LNCaP clone FGC (cell line): ENCODE measurements around the gene PSMB3.

Source experiments
- DNase-seq: peaks from one replicate; pipeline ENCODE4 v3.0.0-alpha.2; 2011; ENCODE audit warnings: low read depth
- H3K4me3 ChIP-seq: 2 replicates; pipeline ENCODE4 v1.5.1; 2011; ENCODE audit warnings: mild to moderate bottlenecking, low read depth, low read length, control low read depth
- TF ChIP-seq, protein P1 (sequence below): IDR thresholded peaks from 2 replicates; pipeline ENCODE4 v1.5.1; 2012; ENCODE audit warnings: mild to moderate bottlenecking; ENCODE audit not compliant: control insufficient read depth, insufficient read depth; ENCODE audit errors: extremely low read depth

PSMB3 gene

DNA sequence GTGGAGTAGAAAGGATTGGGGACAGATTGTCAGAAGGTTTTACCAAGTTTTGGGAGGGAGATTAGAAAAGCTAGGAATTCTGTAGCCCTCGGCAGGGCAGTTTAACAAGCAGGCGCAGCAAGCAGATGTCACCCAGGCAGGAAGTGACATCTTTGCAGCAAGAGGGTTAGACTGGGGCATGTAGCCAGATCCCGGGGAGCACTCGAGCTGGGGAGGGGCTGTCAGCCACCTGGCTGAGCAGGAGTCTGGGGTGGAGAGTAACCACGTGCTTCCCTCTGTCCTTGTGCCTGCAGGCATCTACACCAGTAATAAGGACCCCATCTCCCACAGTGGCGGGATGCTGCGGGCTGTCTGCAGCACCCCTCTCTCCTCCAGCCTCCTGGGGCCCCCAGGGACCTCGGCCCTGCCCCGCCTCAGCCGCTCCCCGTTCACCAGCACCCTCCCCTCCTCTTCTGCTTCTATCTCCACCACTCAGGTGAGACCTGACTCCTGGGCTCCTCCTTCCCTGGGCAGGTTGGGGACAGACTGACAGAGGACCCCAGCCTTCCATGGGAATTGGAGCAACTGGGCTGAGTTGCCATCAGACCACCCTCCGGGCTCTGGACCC lies 35.3 kb upstream of the PSMB3 start:
- H3K4me3 ChIP-seq: no peak overlapping the region
- TF ChIP-seq, protein P1, sequence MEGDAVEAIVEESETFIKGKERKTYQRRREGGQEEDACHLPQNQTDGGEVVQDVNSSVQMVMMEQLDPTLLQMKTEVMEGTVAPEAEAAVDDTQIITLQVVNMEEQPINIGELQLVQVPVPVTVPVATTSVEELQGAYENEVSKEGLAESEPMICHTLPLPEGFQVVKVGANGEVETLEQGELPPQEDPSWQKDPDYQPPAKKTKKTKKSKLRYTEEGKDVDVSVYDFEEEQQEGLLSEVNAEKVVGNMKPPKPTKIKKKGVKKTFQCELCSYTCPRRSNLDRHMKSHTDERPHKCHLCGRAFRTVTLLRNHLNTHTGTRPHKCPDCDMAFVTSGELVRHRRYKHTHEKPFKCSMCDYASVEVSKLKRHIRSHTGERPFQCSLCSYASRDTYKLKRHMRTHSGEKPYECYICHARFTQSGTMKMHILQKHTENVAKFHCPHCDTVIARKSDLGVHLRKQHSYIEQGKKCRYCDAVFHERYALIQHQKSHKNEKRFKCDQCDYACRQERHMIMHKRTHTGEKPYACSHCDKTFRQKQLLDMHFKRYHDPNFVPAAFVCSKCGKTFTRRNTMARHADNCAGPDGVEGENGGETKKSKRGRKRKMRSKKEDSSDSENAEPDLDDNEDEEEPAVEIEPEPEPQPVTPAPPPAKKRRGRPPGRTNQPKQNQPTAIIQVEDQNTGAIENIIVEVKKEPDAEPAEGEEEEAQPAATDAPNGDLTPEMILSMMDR: no peak
- DNase-seq: no peak

DNA sequence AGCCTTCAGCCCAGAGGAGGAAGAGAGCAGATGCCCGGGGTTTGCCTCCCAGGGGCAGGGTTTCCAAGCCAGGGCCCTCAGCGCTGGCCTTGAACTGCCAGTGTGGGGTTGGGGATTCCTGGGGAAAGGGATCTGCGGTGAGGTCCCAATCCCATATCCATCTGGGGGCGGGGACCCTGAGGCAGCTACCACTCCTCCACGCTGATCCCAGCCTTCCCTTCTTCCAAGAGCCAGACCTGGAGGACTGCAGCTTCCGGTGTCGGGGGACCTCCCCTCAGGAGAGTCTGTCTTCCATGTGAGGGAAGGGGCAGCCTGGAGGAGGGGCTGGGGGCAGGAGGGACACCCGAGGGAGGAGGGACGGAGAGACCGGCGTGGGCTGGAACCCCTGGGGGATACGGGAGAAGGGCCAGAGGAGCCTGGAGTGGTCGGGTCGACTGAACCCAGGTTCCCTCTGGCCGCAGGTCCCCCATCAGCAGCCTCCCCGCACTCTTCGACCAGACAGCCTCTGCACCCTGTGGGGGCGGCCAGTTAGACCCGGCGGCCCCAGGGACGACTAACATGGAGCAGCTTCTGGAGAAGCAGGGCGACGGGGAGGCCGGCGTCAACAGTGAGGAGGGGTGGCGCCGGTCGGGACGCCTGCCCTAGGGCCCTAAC lies 33.1 kb upstream of the PSMB3 start:
- DNase-seq: no peak
- TF ChIP-seq, protein P1: no peak
- H3K4me3 ChIP-seq: no peak overlapping the region

DNA sequence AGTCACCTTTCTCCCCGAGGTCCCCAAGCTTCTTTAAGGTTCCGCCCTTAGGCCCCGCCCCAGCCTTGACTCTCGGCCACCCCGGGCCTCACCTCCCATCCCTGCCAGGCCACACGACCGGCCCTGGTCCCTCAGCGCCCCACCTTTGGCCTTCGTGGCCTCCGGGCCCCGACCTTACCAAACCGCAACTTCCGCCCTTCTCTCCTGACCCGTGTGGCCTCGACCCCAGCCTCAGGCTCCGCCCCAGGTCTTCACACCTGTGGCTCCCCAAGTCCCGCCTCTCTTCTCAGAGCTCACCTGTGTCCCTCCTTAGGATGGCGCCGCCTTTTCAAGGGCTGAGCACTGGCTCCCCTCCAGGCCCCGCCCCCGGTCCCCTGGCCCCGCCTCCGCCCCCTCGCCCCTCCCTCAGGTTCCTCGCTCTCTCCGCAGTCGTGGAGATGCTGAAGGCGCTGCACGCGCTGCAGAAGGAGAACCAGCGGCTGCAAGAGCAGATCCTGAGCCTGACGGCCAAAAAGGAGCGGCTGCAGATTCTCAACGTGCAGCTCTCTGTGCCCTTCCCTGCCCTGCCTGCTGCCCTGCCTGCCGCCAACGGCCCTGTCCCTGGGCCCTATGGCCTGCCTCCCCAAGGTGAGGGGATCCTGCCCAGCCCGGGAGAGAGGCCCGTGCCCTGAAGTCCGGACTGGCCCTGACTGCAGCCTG lies 32.4 kb upstream of the PSMB3 start:
- DNase-seq: no peak
- H3K4me3 ChIP-seq: no peak overlapping the region

DNA sequence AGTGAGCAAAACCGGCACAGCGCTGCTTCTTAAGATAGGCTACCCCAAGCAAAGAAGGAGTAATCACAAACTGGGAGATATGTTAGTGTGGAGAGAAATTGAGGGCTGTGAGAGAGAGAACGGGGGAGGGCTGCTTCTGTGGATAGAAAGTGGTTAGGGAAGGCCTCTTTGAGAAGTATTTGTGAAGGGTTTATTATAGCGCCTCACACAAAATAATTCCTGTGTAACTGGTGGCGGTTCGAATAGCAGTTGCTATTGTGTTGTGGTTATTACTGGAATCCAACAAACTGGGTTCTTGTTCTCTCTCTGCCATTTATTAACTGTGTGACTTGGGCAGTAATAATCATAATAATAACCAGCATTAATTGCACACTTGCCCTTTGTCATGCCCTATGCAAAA lies 31.6 kb upstream of the PSMB3 start:
- TF ChIP-seq, protein P1: no peak
- no peak overlapping the region for H3K4me3 ChIP-seq
- DNase-seq: no peak

More for the DNA sequence above, 32.4 kb upstream of the PSMB3 start:
- TF ChIP-seq, protein P1: no peak

DNA sequence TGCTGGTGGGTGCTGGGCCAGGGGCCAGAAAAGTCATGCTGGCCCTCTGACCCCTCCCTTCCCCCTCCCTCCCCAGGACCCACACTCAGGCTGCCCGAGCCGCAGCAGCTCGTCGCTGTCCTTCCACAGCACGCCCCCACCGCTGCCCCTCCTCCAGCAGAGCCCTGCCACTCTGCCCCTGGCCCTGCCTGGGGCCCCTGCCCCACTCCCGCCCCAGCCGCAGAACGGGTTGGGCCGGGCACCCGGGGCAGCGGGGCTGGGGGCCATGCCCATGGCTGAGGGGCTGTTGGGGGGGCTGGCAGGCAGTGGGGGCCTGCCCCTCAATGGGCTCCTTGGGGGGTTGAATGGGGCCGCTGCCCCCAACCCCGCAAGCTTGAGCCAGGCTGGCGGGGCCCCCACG lies 30.7 kb upstream of the PSMB3 start:
- H3K4me3 ChIP-seq: no peak overlapping the region
- DNase-seq: no peak
- TF ChIP-seq, protein P1: no peak

DNA sequence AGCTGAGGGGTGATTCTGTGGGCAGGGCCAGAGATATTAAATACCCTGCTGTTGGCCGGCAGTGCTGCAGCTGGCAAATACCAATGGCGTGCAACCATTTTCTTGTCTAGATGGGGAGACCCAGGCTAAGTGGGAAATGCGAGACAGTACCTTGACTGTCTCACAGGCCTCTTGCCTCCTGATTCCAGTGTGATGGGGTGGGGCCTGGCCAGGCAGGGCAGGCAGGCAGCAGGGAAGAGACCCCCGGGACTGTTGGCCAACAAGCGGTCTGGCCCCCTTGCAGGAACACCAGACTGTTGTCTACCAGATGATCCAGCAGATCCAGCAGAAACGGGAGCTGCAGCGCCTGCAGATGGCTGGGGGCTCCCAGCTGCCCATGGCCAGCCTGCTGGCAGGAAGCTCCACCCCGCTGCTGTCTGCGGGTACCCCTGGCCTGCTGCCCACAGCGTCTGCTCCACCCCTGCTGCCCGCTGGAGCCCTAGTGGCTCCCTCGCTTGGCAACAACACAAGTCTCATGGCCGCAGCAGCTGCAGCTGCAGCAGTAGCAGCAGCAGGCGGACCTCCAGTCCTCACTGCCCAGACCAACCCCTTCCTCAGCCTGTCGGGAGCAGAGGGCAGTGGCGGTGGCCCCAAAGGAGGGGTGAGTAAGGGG lies 28.1 kb upstream of the PSMB3 start:
- H3K4me3 ChIP-seq: no peak overlapping the region
- TF ChIP-seq, protein P1: no peak
- no peak for DNase-seq
